Stimulated activated CD4-positive, alpha-beta T cell treated with anti-CD3 and anti-CD28 coated beads, Interleukin-4, amount 100 ng/mL, for 48 hours (primary cell): ENCODE data around the gene GRID2.

Source experiments
- DNase-seq, 2 donors: peaks; one replicate each; pipeline ENCODE4 v3.0.0-alpha.2; 2020; ENCODE audit warnings: low read depth in 2 of 2

GRID2 gene

DNA sequence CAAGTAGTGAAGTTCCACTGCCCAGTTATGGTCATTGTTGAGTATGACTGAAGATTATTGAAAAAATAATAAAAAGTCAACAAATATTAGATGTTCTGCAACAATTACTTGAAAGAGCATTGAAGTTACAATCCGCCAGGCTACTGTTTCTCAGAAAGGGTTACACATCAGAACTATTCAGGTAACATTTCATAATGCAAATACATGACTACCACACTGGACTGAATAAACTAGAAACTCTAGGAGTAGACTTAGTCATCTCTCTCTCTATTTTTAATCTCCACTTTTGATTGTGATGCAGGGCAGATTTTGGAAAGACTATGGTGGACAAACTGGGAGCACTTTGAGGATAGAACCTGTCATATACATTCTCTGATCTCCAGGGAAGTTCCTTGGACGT is 776.5 kb downstream of the GRID2 start:
- DNase-seq = no peak

DNA sequence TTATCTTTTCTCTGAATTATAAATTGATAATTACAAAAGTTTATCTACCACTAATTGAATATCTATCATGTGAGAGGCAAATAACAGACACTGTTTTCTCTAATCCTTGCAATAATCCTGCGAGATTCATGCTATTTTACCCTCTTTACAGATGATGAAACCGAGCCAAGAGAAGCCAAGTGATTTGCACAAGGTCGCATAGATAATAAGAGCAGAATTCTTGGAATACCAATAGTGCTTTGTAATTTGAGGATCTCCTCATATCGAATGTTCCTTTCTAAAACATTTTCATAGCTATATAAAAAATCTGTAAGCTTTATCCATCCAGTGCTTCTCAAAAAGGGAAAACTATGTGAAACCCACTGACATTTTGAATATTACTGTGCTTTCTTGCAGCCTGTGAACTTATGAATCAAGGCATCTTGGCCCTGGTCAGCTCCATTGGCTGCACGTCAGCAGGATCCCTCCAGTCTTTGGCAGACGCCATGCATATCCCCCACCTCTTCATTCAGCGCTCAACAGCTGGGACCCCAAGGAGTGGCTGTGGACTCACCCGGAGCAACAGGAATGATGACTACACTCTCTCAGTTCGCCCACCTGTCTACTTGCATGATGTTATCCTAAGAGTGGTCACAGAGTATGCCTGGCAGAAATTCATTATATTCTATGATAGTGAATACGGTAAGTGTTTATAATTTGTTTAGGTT is 781.0 kb downstream of the GRID2 start:
- DNase-seq = no peak

DNA sequence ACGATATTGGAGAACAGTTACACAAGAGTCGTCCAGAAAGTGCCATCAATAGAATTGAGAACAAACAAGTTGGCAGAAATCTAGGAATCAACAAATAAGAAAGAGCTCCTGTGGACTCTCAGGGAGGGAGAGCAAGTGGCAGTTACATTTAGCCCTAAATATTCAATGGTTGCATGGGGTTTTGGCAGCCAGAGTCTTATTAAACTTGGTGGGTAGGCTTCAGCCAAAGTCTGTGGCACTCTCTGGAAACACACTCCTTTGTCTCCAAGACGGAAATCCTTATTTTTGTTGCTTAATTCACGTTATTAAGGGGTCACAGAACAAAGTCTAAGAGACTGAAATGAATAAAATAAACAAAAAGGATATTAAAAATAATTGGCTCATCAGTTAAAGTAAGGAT is 782.6 kb downstream of the GRID2 start:
- DNase-seq = no peak

DNA sequence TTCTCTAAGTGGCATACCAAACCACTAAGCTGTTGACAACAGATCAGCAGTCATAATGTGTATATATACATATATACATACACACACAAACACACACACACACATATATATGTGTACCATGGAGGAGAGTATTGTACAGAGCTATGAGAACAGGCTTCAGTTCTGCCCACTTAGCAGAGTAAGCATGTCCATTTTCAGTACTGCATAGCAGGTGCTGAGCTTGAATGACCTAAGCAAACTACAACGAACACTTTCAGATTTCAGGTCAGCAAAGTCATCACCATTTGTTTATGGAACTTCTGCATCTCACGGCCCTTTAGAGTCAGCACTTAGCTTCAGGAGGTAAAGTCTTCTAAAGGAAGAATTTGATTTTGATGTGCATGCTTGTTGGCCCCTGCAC is 789.0 kb downstream of the GRID2 start:
- no peak for DNase-seq

DNA sequence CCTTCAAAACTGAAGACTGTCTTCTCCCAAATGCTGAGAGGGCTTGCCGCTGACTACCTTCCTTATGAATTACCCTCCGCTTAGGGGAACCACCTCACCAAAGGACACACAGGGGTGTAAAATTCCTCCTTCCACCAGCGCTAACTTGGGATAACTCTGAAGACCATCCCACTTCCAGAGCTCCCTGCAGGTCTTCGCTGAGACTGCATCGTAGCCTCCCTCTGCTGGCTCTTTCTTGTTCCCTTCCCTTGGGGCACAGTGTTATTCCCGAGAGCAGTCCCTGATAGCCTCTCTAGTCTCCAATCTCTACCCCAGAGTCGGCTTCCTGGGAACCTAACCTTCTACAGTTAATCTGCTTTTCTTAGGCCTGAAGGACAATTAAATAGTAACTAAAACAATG is 799.3 kb downstream of the GRID2 start:
- DNase-seq = no peak

DNA sequence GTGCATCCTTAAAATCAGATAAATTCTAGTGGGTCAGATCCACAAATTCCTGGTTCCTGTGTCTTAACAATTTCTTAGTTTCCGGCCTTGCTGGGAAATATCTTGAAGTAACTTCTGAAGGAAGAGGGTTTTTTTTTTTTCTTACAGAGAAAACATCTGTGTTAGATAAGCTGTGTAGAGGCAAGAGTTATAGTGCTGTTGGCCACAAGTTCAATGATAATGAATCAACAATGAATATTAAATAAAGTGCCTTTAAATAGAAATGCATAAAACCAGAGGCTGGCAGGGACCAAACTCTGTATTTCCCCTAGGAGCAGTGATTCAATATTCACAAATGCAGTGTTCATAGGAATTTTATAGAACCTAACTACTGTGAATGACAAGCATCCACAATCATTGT is 812.9 kb downstream of the GRID2 start:
- no peak for DNase-seq

DNA sequence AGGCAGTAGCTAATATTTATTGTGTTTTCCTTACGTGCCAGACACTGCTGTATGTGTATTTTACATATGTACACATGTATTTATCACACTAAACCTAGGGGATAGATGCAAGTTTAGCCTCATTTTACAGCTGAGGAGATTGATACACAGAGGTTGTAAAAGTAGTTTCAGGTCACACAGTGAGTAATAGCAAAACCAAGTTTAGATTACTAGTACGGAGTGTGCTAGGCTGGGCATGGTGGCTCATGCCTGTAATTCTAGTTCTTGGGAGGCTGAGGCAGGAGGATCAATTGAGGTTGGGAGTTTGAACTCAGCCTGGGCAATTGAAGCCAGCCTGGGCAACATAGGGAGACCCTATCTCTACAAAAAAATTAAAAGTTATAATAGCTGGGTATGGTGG is 823.7 kb downstream of the GRID2 start:
- no peak for DNase-seq

DNA sequence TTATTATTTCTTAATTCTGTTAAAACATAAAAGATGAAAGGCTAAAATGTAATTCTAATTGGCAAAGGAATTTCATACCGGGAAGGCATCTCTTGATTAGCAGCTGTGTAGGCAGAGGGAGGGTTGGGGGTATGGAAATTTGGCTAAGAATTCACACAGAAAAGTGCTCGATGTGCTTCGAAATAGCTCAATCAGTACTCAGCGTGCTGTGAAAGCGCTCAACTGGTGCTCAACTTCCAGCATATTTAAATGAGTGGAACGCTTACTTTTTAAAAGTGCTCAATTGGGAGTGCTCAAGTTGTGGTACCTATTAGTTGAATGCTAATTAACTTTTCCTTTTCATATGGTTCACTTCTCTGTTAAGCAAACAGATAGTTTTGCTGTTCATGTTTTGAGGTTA is 828.9 kb downstream of the GRID2 start:
- no peak for DNase-seq

DNA sequence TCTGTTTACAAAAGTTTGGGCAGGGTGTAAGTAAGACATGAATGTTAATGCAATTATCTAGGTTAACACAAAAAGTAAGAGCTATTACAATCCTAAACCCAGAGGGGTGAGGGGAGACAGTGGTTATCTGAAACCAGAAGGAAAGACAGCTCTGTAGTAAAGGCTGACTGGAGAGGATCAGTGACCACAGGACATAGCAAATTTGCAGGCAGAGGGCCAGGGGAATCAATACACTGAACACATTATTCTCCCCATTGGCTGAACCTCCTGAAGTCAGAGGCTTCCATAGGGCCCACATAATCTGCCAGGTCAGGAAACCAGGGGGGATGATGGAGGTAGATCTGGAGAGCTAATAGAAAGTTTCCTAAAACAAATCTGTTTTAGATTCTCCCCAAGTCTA is 835.4 kb downstream of the GRID2 start:
- DNase-seq = no peak

DNA sequence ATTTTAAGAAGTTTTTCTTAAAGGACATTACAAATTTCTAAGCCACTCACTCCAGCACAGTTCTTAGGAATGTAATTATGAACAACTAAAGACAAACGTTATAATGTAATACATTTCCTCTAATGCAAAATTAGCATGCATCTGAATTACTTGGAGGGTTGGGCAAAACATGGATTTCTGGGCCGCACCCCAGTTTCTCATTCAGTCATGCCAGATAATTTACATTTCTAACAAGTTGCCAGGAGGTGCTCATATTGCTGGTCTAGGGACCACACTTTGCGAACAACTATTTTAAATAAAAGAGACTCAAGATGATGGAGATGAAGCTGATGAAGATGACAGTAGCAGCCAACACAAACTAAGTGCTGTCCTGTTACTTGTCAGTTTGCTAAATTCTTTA is 840.1 kb downstream of the GRID2 start:
- DNase-seq = no peak

DNA sequence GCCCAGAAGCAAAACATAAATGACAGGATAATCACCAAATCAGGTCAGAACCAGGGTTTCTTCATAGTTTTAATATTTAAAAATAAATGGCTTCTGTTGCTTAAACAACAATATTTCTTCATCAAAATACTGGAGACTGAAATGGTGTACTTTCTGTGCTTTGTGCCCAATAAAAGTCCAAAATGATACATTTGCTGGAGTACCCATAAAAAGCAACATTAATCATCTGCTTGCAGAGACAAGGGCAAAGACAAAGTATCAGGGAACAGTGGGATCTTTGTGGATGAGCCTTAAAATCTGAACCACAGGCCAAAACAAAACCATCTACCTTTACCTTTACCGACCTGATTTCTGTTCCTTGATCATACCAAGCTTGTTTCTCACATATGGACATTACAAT is 840.9 kb downstream of the GRID2 start:
- DNase-seq = no peak

DNA sequence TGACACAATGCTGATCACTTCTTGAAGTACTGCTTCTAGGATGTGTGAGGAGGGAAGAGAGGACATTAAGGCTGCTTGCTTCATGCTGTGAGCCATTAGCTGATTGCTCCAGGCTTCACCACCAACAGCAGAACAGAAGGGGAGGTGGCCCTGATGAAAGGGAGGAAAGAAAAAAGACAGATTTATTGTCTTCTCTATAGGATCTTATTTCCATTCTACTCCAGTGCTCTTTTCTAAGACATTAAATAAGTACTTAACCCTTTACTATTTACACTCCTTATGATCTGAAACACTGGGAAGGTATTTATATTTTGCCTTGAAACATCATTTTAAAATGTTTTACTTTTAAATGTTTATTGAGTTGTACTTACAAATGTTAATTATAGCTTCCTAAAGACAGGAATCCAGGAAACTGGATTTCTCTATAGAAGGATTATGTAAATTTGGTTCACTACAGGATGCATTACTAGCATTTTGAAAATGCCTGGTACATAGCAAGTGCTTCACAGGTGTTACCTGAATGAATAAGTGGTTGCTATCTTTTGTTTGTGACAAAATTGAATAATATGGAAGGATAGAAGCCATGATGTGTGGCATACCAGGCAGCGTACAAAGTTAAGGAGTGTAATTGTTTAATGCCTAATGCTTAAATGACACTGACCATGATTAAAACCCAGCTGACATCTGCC is 843.9 kb downstream of the GRID2 start:
- DNase-seq = no peak

DNA sequence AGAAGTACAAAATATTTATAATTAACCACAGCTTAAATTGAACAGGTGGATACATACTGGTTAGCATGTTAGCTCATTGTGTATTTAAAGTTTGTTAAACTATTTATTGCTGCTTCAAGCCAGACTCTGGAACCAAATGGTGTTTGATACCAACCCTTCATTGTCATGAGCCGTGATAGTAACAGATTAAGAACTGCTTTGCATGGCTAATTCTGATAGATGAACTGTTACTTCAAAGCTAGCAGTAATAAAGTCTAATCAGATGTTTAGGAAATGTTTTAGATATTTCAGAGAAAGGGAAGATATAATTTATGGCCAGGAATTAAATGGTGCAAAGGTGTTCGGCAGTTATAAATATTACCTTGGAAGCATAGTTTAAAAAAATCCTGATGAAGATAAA is 848.7 kb downstream of the GRID2 start:
- DNase-seq = no peak

DNA sequence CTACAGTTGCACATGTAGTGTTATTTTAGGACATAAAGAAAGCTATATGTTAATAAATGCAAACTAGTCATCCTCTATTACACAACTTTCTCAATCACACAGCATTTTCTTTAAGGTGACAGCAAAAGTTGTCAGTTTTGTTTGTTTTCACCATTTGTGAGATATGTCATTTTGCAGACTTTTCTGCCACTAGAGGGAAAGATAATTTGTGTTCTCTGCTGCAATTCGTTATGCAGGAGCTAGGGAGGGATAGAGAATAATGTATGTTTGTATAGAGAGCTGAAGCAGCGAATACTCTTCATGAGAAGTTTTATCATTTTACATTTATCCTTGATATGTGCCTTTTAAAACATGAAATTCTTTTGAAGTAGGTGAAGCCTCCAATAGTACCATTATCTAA is 854.2 kb downstream of the GRID2 start:
- DNase-seq = no peak

DNA sequence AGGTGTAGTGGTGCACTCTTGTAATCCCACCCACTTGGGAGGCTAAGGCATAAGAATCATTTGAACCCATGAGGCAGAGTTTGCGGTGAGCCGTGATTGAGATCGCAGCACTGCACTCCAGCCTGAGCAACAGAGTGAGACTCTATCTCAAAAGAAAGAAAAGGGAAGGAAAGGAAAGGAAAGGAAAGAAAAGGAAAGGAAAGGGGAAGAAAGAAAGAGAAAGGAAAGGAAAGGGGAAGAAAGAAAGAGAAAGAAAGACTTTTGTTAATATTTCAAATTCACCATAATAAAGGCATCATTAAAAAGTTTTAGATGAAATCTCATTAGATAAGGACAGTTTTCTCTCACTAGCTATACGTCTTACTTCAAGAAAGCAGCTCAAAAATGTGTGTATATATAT is 864.3 kb downstream of the GRID2 start:
- DNase-seq = no peak

DNA sequence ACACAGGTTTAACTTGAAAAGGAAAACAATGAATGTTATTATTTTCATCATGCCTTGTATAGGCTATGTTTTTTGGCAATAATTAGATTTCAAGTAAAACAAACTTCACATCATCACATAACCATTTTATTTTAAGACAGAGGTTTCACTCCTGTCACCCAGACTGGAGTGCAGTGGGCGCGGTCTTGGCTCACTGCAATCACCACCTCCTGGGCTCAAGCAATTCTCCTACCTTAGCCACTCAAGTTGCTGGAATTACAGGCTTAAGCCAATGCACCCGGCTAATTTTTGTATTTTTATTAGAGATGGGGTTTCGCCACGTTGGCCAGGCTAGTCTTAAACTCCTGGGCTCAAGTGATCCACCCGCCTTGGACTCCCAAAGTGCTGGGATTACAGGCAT is 866.2 kb downstream of the GRID2 start:
- DNase-seq = no peak

DNA sequence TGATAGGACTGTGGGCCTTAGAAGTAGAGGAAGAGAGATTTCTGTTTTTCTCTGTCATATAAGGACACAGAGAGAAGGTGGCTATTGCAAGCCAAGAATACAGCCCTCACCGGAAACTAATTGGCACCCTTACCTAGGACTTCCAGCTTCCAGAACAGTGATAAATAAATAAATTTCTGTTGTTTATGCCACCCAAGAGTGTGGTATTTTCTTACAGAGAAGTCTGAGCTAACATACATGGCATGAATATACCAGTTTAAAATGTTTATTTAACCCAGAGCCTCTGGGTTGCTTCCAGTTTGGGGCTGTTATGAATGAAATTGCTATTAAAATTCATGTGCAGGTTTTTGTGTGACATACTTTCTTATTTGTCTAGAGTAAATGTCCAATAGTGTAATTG is 870.8 kb downstream of the GRID2 start:
- DNase-seq = no peak

DNA sequence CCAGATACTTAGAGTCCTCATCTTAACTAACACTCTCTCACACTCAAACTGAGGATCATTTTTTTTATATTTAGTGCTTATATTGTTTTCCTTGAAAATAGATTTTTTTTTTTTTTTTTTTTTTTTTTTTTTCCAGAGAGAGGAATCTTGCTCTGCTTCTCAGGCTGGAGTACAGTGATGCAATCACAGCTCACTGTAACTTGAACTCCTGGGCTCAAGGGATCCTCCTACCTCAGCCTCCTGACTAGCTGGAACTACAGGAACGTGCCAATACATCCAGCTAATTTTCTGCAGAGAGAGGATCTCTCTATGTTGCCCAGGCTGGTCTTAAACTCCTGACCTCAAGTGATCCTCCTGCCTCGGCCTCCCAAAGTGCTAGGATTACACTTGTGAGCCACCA is 874.5 kb downstream of the GRID2 start:
- DNase-seq = no peak

DNA sequence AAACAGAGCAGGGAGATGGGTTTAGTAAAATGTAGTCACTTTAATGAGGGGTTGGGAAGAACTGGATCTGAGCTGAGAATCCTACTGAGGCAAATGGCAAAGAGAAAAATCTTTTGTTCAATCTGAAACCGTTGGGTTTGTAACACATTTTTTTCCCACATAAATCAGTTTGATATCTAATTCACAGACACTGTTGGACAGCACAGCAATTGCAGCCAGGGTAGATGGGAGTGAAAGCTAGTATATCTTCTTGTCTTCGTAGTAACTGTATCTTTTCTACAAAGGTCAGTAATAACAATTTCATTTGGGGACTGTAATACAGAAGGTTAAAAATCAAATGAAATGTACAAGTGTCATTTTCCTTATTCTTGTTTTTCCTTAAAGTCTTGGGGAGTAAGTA is 875.3 kb downstream of the GRID2 start:
- DNase-seq = no peak

DNA sequence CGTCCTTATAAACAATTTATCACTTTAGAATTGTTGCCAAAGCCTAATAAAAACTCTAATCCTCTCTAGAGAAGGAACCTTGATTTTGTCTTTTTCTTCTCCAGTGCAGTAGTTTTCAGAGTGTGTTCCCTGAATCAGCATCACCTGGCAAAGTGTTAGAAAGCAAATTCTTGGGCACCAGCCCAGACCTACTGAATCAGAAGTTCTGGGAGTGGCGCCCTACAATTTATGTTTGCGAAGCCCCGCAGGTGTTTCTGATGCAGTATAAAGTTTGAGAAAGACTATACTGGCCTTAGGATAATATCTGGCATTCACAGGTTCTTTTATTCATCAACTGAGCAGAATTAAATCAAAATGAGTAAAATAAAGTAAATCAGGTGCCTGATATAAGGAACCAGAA is 879.0 kb downstream of the GRID2 start:
- no peak for DNase-seq

DNA sequence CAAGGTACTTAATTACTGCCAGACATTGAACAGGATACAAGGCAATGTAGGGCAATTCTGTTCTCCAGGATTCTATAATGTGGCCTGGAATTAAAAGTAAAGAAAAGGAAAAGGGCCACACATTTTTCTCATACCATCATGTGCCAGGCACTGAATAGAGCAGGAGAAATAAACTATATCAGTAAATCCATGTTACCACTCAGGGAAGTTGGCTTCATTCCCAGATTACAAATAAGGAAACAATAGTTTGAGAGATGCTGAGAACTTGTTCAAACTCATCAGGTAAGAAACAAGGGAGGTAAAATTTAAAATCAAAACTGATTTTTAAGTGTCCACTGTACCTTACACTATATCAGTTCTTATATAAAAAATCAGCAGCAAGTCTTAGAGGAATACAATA is 879.8 kb downstream of the GRID2 start:
- DNase-seq = no peak

DNA sequence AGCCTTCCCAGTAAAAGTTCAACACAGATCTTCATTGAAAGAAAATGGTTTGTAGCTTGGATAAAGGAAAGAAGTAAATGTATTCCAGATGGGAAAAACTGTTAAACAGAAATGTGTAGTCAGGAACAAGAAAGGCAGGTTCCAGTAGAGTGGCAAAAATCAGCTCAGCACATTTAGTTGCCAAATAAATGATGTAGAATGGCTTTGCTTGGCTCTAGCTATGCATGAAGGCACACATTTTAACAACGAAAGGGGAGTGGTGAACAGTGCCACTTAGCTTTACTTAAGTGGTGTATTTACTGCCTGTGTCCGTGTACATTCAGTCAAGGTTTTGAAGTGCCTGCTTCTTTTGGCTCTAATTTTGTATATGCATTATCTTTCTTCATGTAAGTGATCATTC is 880.3 kb downstream of the GRID2 start:
- DNase-seq = no peak

DNA sequence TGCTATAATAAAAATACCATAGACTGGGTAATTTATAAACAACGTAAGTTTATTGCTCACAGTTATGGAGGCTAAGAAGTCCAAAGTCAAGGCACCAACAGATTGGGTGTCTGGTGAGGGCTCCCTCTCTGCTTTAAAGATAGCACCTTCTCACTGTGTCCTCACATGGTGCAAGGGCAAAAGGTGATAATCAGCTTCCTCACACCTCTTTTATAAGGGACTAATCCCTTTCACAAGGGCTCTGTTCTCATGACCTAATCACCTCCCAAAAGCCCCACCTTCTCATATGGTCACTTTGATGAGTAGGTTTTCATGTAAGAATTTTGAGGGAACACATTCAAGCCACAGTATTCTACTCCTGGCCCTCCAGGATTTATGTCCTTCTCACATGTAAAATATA is 883.1 kb downstream of the GRID2 start:
- no peak for DNase-seq

DNA sequence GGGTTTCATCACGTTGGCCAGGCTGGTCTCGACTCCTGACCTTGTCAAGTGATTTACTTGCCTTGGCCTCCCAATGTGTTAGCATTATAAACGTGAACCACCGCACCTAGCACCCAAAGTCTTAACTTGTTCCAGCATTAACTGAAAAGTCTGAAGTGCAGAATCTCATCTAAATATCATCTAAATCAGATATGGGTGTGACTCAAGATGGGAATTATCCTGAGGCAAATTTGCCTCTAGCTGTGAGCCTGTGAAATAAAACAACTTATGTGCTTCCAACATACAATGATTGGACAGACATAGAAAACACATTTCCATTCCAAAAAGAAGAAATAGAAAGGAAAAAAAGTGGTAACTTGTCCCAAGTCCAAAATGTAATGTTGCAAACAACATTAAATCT is 883.7 kb downstream of the GRID2 start:
- DNase-seq = no peak
